Neural progenitor cell (in vitro differentiated cells): ENCODE data around the gene TUBB3.

Source experiments
- EZH2 ChIP-seq: fragments of 200-600 bp; sonication (generic); IDR thresholded peaks from 2 replicates; pipeline ENCODE4 v1.6.1; 2017; ENCODE audit warnings: antibody characterized with exemption, mild to moderate bottlenecking, moderate library complexity
- EZH2phosphoT487 ChIP-seq: fragments of 200-600 bp; sonication (generic); IDR thresholded peaks from 2 replicates; pipeline ENCODE4 v1.6.1; 2017; ENCODE audit warnings: antibody characterized with exemption
- TF ChIP-seq, protein P1 (sequence below): fragments of 200-600 bp; sonication (generic); IDR thresholded peaks from 2 replicates; pipeline ENCODE4 v1.5.1; 2017; ENCODE audit warnings: antibody characterized with exemption, mild to moderate bottlenecking

DNA sequence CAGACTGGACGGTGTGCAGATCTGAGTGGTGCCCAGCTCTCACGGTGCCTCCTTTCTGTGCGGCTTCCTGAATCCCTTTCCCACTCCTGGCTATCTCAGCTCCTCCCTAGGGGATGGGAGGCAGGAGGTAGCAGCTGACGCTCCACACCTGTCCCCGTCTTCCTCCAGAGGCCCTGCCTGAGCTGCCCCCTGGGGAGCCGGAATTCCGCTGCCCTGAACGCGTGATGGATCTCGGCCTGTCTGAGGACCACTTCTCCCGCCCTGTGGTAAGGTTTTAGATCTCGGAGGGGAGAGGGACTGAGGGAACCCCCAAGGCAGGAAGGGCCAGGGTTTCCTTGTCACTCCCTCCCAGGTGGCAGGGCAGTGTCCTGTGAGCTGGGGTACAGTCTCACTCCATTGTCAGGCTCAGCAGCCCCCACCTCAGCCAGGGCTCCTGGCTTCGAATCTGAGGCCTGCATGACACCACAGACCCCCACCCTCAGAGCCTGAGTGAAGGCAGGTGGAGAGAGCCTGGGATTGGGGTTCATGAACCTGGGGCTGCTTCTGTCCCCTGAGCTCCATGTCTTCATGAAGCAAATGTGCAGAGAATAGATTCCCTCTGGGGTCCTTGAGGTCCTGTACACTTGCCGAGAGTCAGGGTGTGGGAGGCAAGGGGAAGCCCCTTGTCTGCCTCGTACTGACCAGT is 32.0 kb downstream of the TUBB3 start:
- TF ChIP-seq EZH2 (no peak), EZH2phosphoT487 (no peak)
- TF ChIP-seq, protein P1, sequence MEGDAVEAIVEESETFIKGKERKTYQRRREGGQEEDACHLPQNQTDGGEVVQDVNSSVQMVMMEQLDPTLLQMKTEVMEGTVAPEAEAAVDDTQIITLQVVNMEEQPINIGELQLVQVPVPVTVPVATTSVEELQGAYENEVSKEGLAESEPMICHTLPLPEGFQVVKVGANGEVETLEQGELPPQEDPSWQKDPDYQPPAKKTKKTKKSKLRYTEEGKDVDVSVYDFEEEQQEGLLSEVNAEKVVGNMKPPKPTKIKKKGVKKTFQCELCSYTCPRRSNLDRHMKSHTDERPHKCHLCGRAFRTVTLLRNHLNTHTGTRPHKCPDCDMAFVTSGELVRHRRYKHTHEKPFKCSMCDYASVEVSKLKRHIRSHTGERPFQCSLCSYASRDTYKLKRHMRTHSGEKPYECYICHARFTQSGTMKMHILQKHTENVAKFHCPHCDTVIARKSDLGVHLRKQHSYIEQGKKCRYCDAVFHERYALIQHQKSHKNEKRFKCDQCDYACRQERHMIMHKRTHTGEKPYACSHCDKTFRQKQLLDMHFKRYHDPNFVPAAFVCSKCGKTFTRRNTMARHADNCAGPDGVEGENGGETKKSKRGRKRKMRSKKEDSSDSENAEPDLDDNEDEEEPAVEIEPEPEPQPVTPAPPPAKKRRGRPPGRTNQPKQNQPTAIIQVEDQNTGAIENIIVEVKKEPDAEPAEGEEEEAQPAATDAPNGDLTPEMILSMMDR = no peak
